Transverse colon (tissue), 4 donors: ENCODE results near the gene DCAF15. TPM values are rescaled to one million over a fixed set of nuclear protein-coding genes. Genes with fewer than 3 reads are reported as not detected.

ENCODE experiments used
- DNase-seq: peaks from one replicate; pipeline ENCODE4 v3.0.0-alpha.2; 2019
- H3K27ac ChIP-seq, 4 donors: fragments of 200-600 bp; sonication (generic); 2 replicates each; pipeline ENCODE4 v1.5.1; 2016 to 2018; ENCODE audit warnings: inconsistent platforms in 4 of 4
- H3K27me3 ChIP-seq: fragments of 200-600 bp; sonication (generic); 2 replicates; pipeline ENCODE4 v1.5.1; 2017; ENCODE audit warnings: inconsistent platforms
- H3K36me3 ChIP-seq, 4 donors: fragments of 200-600 bp; sonication (generic); 2 replicates each; pipeline ENCODE4 v1.5.1; 2017 to 2019; ENCODE audit warnings: inconsistent platforms in 4 of 4
- H3K4me1 ChIP-seq, 4 donors: fragments of 200-600 bp; sonication (generic); 2 replicates each; pipeline ENCODE4 v1.5.1; 2017 to 2020; ENCODE audit warnings: inconsistent platforms in 4 of 4
- H3K4me3 ChIP-seq, 4 donors: fragments of 200-600 bp; sonication (generic); 1 replicate in 1 of 4; 2 replicates in 3 of 4; pipeline versions ENCODE4 v1.5.1 to v1.6.1; 2017 to 2019; ENCODE audit warnings: inconsistent platforms in 4 of 4
- H3K9me3 ChIP-seq, 2 donors: fragments of 200-600 bp; sonication (generic); 2 replicates each; pipeline ENCODE4 v1.5.1; 2017 to 2019; ENCODE audit warnings: inconsistent platforms in 2 of 2
- EP300 ChIP-seq: sonication (generic); formaldehyde crosslinking; IDR thresholded peaks from one replicate; pipeline ENCODE4 v1.6.1; 2017; ENCODE audit warnings: antibody characterized with exemption, low read depth
- POLR2A ChIP-seq: fragments of 450-650 bp; IDR thresholded peaks from one replicate; pipeline ENCODE4 v1.6.1; 2016; ENCODE audit warnings: antibody characterized with exemption, mild to moderate bottlenecking, moderate library complexity
- POLR2AphosphoS5 ChIP-seq, 3 donors: sonication (generic); formaldehyde crosslinking; IDR thresholded peaks; one replicate each; pipeline ENCODE4 v1.6.1; 2016; ENCODE audit warnings: antibody characterized with exemption in 3 of 3
- WGBS, 2 donors: methylation state at CpG; one replicate each; pipeline ENCODE4 v1.1.5; 2018; ENCODE audit warnings: low coverage in 1 of 2; 5-methylcytosine and 5-hydroxymethylcytosine counted together
- in situ Hi-C, 4 donors: fragments of 200-750 bp; cut with MboI; loops; one replicate each; pipeline versions ENCODE4 v1.15.0 to v1.15.1; 2017; ENCODE audit warnings: low sequenced_read_pairs in 3 of 4, low pct_ligation_motif_present in 1 of 4, low pct_unique_long_range_greater_than_20kb in 1 of 4
- intact Hi-C: fragments of 100-400 bp; cut with DNase I; formaldehyde crosslinking; loops from one replicate; pipeline ENCODE4 v1.15.1; 2023; ENCODE audit warnings: low total_unique reads
- total RNA-seq, 4 donors: library from RNA; depleted of rRNA; stranded (reverse); fragments of >200 nt; gene quantifications; one replicate each; pipeline ENCODE4 v1.1.0, GENCODE V29; 2016
- TF ChIP-seq, protein P1 (sequence below), 5 experiments: fragments of 200-600 bp in 3 of 5; fragments of 450-650 bp in 2 of 5; sonication (generic) in 3 of 5; IDR thresholded peaks; 1 replicate in 2 of 5; 2 replicates in 3 of 5; pipeline ENCODE4 v1.5.1; 2016 to 2017; ENCODE audit warnings: antibody characterized with exemption in 5 of 5, inconsistent platforms in 3 of 5, mild to moderate bottlenecking in 2 of 5, moderate library complexity in 1 of 5

The DCAF15 gene
- total RNA-seq, 4 donors from 2014 or later: 26.2 to 61.7 (median 35.8) TPM

DNA sequence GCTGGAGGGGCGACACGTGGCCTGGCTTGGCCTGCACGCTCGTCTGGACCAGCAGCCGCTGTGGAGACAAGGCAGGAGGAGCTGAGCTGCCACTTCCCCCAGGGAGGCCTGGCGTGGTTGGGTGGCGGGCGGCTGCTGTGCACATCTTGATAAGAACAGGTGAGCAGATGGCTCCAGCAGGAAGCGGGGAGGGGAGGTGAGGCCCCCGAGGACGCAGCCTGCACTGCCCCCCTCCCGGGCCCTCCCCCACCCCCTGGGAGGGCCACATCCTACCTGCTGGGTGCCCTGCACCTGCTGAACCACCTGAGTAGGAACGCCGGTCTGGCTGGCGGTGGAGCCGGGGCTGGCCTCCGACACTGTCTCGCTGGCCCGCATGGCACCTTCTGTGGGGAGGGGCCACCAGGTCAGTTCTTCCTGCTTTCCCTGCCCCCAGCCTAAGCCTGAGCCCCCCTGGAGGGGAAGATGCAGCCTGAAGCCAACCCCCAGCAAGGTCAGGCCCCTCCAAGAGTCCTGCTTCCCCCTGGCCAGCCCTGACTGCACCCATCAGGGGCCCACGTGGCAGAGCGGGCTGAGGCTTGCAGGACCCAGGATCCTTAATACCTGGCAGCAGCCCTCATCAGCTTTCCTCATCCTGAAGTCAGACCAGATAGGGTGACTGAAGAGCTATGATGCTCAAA lies 31.0 kb downstream of the DCAF15 start:
- DNase-seq: no peak
- 97% methylated on average over 11 of the region's 21 CpGs; no CpG with 5 or more reads in 1 of the 2 donors for WGBS, 2 donors
- H3K36me3 ChIP-seq: no peaks in the 10 kb centered on the region
- TF ChIP-seq POLR2A: no peak
- TF ChIP-seq, protein P1, sequence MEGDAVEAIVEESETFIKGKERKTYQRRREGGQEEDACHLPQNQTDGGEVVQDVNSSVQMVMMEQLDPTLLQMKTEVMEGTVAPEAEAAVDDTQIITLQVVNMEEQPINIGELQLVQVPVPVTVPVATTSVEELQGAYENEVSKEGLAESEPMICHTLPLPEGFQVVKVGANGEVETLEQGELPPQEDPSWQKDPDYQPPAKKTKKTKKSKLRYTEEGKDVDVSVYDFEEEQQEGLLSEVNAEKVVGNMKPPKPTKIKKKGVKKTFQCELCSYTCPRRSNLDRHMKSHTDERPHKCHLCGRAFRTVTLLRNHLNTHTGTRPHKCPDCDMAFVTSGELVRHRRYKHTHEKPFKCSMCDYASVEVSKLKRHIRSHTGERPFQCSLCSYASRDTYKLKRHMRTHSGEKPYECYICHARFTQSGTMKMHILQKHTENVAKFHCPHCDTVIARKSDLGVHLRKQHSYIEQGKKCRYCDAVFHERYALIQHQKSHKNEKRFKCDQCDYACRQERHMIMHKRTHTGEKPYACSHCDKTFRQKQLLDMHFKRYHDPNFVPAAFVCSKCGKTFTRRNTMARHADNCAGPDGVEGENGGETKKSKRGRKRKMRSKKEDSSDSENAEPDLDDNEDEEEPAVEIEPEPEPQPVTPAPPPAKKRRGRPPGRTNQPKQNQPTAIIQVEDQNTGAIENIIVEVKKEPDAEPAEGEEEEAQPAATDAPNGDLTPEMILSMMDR (IDR thresholded peaks at IDR 0.05): no peak
- TF ChIP-seq EP300: no peak
- TF ChIP-seq POLR2AphosphoS5 (IDR thresholded peaks at IDR 0.05): no peak
- intact Hi-C loops (no loop called here), in situ Hi-C loops (no loop called here)
- no peak overlapping the region for H3K4me3 ChIP-seq
- H3K27ac ChIP-seq: no peak overlapping the region
- no peaks in the 10 kb centered on the region for H3K27me3 ChIP-seq
- no peaks in the 10 kb centered on the region for H3K9me3 ChIP-seq
- H3K4me1 ChIP-seq: peaks cover 18 to 34% (median 25%) of the 10 kb centered on the region in 4 donors

DNA sequence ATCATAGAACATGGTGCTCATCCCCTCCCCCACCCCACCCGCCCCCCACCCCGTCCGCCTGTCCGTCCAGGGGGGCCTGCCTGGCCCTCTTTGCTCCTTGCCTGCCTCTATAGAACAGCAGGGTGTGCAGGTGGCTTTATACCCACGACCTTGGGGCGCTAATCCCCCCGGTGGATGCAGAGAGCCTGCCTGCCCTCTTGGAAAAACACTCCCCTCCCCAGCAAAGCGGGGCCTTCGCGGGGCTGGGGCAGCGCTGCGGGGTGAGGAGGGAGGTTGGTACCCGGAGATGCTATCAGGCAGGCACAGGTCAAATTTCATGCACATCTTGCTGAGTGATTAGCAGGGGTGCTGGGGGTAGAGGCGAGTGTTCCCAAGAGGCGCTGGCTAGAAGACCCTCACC lies 31.9 kb downstream of the DCAF15 start:
- H3K36me3 ChIP-seq: no peaks in the 10 kb centered on the region
- H3K4me1 ChIP-seq: peaks cover 15 to 27% (median 20%) of the 10 kb centered on the region in 4 donors
- no peaks in the 10 kb centered on the region for H3K9me3 ChIP-seq
- WGBS, 2 donors: 89% methylated on average over 10 of the region's 15 CpGs; no CpG with 5 or more reads in 1 of the 2 donors
- in situ Hi-C loops (no loop called here), intact Hi-C loops (no loop called here)
- DNase-seq: no peak
- H3K27me3 ChIP-seq: no peaks in the 10 kb centered on the region
- H3K27ac ChIP-seq: no peak overlapping the region
- TF ChIP-seq EP300 (no peak), POLR2A (no peak), POLR2AphosphoS5 (IDR thresholded peaks at IDR 0.05) (no peak)
- TF ChIP-seq, protein P1 (IDR thresholded peaks at IDR 0.05): no peak
- H3K4me3 ChIP-seq: no peak overlapping the region

DNA sequence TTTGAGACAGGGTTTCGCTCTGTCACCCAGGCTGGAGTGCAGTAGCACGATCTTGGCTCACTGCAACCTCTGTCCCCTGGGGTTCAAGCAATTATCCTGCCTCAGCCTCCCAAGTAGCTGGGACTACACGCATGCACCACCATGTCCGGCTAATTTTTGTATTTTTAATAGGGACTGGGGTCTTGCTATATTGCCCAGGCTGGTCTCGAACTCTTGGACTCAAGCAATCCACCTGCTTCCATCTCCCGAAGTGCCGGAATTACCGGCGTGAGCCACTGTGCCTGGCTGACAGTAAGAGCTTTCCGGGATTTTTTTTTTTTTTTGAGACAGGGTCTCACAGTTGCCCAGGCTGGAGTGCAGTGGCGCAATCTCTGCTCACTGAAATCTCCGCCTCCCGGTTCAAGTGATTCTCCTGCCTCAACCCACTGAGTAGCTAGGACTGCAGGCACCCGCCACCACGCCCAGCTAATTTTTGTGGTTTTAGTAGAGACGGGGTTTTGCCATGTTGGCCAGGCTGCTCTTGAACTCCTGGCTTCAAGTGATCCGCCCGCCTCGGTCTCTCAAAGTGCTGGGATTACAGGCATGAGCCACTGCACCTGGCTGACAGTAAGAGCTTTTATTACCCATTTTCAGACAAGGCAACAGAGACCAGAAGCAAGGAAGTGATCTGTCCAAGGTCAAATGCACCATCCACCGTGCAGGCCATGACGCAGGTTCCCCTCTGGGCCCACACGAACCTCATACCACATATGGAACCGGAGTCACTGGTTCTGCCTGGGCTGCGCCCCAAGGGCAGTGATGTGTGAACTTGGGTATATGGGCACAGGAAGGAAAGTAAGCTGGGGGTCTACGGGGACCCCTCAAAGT lies 32.8 kb downstream of the DCAF15 start:
- in situ Hi-C loops (no loop called here), intact Hi-C loops (no loop called here)
- H3K4me3 ChIP-seq: no peak overlapping the region
- peak overlapping the region in 3 of 4 donors; percentile 73 to 84 (median 81) for H3K27ac ChIP-seq
- peaks cover 10 to 21% (median 16%) of the 10 kb centered on the region in 4 donors for H3K4me1 ChIP-seq
- no peaks in the 10 kb centered on the region for H3K27me3 ChIP-seq
- H3K9me3 ChIP-seq: no peaks in the 10 kb centered on the region
- H3K36me3 ChIP-seq: no peaks in the 10 kb centered on the region
- no peak for DNase-seq
- TF ChIP-seq POLR2A (no peak), POLR2AphosphoS5 (IDR thresholded peaks at IDR 0.05) (no peak), EP300 (no peak)
- TF ChIP-seq, protein P1 (IDR thresholded peaks at IDR 0.05): no peak
- 81 to 100% methylated on average over 2 to 25 of the region's 25 CpGs for WGBS, 2 donors

DNA sequence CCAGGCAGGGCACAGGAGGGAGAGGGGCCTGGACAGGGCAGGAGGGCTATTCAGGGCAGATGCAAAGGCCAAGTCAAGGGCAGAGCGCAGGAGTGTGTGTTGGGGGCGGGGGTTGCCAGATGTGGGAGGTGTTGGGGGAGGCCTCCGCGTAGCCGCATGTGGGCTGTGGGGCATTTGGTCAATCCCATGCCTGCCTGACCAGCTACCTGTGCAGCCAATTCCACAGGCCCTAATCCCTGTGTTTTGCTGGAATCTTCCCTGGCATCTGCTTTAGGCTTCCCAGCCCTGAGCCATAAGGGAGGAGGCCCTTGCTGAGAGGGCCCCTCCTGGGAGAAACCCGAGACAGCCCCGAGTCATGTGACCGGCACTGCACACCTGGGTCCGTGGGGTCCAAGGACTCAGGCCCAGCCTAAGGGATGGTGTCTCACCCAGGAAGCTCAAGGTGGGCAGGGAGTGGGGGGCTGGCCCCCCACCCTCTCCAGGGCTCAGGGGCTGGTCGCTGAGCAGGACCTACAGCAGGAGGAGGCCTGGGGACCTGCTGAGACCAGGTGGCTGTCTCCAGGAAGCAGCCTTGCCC lies 33.5 kb downstream of the DCAF15 start:
- no peaks in the 10 kb centered on the region for H3K36me3 ChIP-seq
- TF ChIP-seq, protein P1 (IDR thresholded peaks at IDR 0.05): no peak
- TF ChIP-seq POLR2AphosphoS5 (IDR thresholded peaks at IDR 0.05): no peak
- TF ChIP-seq EP300: no peak
- no peak for TF ChIP-seq POLR2A
- no peak for DNase-seq
- no peaks in the 10 kb centered on the region for H3K27me3 ChIP-seq
- peak overlapping the region; percentile 73 to 84 (median 80) for H3K27ac ChIP-seq
- peaks cover 10 to 21% (median 16%) of the 10 kb centered on the region in 4 donors for H3K4me1 ChIP-seq
- H3K4me3 ChIP-seq: no peak overlapping the region
- in situ Hi-C loops: no loop called here
- WGBS, 2 donors: 73% methylated on average over 10 of the region's 10 CpGs; no CpG with 5 or more reads in 1 of the 2 donors
- intact Hi-C loops: no loop called here
- H3K9me3 ChIP-seq: no peaks in the 10 kb centered on the region
